ENCODE measurements around the gene KRT85.

KRT85 gene

DNA sequence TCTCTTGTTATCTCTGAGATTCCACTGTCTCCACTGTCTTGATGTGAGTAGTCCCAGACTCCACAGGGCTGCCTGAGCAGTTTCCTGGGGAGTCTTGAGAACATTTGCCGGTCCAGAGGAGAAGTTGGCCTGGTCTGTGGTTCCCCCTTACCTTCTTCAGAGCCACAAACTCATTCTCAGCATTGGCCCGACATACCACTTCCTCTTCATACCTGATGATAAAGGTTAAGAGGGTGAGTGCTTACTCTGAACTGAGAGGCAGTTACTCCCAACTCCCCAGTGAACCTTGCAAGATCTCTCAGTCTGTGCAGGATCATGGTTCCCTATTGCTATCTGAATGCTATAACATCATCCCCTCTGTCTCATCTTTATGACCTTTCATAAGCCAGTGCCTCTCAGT lies 15.6 kb upstream of the KRT85 start:
- TF ChIP-seq, protein P1, sequence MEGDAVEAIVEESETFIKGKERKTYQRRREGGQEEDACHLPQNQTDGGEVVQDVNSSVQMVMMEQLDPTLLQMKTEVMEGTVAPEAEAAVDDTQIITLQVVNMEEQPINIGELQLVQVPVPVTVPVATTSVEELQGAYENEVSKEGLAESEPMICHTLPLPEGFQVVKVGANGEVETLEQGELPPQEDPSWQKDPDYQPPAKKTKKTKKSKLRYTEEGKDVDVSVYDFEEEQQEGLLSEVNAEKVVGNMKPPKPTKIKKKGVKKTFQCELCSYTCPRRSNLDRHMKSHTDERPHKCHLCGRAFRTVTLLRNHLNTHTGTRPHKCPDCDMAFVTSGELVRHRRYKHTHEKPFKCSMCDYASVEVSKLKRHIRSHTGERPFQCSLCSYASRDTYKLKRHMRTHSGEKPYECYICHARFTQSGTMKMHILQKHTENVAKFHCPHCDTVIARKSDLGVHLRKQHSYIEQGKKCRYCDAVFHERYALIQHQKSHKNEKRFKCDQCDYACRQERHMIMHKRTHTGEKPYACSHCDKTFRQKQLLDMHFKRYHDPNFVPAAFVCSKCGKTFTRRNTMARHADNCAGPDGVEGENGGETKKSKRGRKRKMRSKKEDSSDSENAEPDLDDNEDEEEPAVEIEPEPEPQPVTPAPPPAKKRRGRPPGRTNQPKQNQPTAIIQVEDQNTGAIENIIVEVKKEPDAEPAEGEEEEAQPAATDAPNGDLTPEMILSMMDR (conservative IDR thresholded peaks at IDR 0.05) = no peak
- H3K27ac ChIP-seq = no peak overlapping the region

DNA sequence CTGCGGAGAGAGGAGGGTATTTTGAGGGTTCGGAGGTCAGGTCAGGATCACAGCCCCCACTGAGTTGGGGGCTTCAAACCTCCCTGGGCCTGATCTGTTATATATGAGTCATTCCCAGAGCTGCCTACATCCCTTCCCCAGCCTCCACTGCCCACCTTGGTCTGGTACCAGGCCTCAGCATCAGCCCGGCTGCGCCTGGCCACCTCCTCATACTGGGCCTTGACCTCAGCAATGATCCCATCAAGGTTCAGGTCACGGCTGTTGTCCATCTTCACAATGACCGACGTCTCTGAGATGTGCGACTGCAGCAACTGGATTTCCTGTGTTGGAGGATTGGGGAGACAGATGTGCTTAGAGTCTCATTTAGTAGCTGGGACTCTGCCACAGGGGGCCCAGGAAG lies 13.9 kb upstream of the KRT85 start:
- TF ChIP-seq, protein P1 (conservative IDR thresholded peaks at IDR 0.05) = no peak
- no peak overlapping the region for H3K27ac ChIP-seq

DNA sequence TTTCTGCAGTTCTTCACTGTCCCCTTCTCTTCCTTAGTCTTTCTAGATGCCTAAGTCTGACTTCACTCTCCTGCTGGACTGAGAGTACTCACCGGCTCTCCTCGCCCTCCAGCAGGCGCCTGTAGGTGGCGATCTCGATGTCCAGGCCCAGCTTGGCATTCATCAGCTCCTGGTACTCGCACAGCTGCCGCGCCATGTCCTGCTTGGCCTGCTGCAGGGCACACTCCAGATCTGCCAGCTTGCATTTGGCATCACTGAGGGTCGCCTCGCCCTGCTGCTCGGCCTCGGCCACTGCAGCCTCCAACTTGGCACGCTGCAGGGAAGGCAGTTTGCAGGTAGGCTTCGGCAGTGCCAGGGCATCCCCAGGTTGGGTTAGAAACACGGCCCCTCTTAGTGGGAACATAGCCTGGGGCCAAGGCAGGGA lies 13.0 kb upstream of the KRT85 start:
- no peak overlapping the region for H3K27ac ChIP-seq
- TF ChIP-seq, protein P1 (conservative IDR thresholded peaks at IDR 0.05) = peak; percentile 76

DNA sequence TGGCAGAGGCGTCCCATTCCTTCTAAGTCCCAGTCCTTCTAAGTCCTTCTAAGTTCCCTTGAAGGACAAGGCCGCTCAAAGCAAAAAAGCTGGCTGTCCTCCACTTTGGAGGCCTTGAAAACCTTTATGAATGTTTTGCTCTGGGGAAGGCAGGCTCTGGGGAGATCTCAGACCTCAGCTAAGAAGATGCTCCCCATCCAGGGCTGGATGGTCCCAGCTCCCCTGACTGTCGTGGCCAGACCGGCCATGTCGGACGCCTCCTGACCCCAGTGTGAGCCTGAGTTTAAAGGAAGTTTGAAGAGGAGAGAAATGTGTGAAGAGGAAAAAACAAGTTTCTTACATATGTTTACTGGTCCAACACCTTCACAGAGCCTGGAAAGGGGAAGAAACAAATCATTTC lies 12.3 kb upstream of the KRT85 start:
- TF ChIP-seq, protein P1 (conservative IDR thresholded peaks at IDR 0.05) = no peak
- H3K27ac ChIP-seq = no peak overlapping the region

DNA sequence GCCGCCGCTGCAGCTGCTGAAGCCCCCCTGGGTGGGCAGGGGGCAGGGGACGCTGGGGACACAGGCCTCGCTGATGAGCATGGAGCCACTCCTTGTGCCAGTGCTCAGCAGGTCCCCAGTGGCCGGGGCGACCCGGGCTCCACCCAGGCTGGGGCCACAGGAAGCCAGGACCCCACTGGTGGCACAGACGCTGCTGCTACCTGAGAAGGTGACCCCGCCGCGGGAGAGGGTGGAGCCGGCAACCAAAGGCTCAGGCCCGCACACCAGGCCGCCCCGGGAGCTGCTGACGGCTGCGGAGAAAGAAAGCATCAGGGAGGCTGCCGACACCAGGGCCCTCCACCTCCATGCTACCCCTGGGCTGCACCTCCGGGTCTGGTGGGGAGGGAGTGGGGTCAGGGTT lies 10.8 kb upstream of the KRT85 start:
- TF ChIP-seq, protein P1 (conservative IDR thresholded peaks at IDR 0.05) = no peak
- no peak overlapping the region for H3K27ac ChIP-seq

GRCh38 chr12:52377266-52377665 lies 10.0 kb upstream of the KRT85 start:
- no peak overlapping the region for H3K27ac ChIP-seq
- TF ChIP-seq, protein P1 (conservative IDR thresholded peaks at IDR 0.05) = no peak

- TF ChIP-seq, protein P1 (conservative IDR thresholded peaks at IDR 0.05) = peak; percentile 97
- no peak overlapping the region for H3K27ac ChIP-seq
Measured at GRCh38 chr12:52372216-52373154, 5.2 kb upstream of the KRT85 start.

All from VCaP (cell line).